ENCODE data around the gene THBD. TPM values are rescaled to one million over a fixed set of nuclear protein-coding genes. Genes with fewer than 3 reads are reported as not detected.

Gene THBD
- total and polyA plus RNA-seq, 2 experiments from 2014 or later = 50.1 to 79.6 TPM

DNA sequence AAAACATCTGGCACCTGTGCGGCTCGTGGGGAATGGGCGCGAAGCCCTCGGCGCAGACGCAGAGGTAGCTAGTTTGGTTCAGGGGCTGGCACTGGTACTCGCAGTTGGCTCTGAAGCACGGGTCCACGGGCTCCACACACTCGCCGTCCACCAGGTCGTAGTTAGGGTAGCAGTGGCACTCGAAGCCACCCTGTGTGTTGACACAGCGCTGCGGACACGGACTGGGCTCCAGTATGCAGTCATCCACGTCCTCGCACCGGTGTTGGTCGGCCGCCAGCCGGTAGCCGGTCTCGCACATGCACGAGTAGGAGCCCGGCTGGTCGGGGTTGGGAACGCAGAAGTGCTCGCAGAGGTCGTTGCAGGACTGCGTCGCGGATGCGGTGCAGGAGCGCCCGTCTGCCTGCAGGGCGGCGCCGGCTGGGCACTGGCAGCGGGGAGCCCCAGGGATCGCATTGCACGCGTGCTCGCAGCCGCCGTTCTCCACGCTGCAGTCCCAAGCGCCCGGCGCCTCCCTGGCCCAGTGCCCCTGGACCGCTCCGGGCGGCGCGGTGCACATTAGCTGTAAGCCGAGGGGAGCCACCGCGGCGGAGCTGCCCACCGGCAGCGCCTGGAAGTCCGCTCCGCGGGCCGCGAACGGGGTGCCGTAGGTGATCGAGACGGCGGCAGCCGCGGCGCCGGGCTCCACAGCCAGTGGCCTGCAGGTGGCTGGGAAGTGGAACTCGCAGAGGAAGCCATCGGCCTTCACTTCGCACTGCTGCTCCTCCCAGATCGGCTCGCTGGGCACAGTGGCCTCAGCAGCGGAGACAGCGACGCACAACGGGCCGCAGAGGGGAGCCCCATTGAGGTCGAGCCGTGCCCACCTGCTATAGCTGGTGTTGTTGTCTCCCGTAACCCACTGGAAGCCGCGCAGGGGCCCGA lies 930 bp downstream of the THBD start:
- TF ChIP-seq EZH2 (IDR thresholded peaks at IDR 0.05; ENCODE audit: borderline replicate concordance) = no peak
- TF ChIP-seq, protein P1, sequence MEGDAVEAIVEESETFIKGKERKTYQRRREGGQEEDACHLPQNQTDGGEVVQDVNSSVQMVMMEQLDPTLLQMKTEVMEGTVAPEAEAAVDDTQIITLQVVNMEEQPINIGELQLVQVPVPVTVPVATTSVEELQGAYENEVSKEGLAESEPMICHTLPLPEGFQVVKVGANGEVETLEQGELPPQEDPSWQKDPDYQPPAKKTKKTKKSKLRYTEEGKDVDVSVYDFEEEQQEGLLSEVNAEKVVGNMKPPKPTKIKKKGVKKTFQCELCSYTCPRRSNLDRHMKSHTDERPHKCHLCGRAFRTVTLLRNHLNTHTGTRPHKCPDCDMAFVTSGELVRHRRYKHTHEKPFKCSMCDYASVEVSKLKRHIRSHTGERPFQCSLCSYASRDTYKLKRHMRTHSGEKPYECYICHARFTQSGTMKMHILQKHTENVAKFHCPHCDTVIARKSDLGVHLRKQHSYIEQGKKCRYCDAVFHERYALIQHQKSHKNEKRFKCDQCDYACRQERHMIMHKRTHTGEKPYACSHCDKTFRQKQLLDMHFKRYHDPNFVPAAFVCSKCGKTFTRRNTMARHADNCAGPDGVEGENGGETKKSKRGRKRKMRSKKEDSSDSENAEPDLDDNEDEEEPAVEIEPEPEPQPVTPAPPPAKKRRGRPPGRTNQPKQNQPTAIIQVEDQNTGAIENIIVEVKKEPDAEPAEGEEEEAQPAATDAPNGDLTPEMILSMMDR (IDR thresholded peaks at IDR 0.05; ENCODE audit: poor library complexity) = peak; percentile 49
- H3K36me3 ChIP-seq (replicated peaks; ENCODE audit: insufficient read depth, low read depth) = no peaks in the 10 kb centered on the region
- no peaks in the 10 kb centered on the region for H4K20me1 ChIP-seq (ENCODE audit: insufficient read depth, poor library complexity, severe bottlenecking)
- H3K4me2 ChIP-seq = peak overlapping the region; percentile 97
- H3K27ac ChIP-seq = peak overlapping the region; percentile 79
- H3K4me1 ChIP-seq (ENCODE audit: insufficient read depth) = peaks cover 30% of the 10 kb centered on the region
- peak; percentile 76 for DNase-seq (ENCODE audit: low spot score)
- peaks cover 7% of the 10 kb centered on the region for H3K79me2 ChIP-seq
- H3K9me3 ChIP-seq (ENCODE audit: low read depth) = no peaks in the 10 kb centered on the region
- peak overlapping the region; percentile 33 for H3K4me3 ChIP-seq
- peak overlapping the region; percentile 5 for H2AFZ ChIP-seq
- peaks cover 14% of the 10 kb centered on the region for H3K27me3 ChIP-seq
- 8% methylated on average over 89 of the region's 92 CpGs for WGBS (ENCODE audit: low lambda C conversion rate, missing lambda C conversion rate)
- H3K9me2 ChIP-seq (replicated peaks; ENCODE audit: insufficient read depth) = no peaks in the 10 kb centered on the region

DNA sequence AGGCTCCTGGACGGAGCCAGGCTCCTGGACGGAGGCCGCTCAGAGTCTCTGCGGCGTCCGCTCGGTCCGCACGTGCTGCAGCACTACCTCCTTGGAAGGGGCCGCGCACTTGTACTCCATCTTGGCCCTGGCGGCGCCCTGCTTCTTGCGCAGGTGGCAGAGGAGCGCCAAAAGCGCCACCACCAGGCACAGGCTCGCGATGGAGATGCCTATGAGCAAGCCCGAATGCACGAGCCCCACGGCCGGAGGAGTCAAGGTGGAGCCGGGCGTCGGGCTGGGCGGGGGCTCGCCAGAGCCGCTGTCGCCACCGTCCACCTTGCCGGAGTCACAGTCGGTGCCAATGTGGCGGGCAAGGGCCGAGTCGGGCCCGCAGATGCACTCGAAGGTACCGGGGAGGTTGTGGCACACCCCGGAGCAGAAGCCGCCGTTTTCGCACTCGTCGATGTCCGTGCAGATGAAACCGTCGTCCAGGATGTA lies 1.7 kb downstream of the THBD start:
- H2AFZ ChIP-seq = no peak overlapping the region

DNA sequence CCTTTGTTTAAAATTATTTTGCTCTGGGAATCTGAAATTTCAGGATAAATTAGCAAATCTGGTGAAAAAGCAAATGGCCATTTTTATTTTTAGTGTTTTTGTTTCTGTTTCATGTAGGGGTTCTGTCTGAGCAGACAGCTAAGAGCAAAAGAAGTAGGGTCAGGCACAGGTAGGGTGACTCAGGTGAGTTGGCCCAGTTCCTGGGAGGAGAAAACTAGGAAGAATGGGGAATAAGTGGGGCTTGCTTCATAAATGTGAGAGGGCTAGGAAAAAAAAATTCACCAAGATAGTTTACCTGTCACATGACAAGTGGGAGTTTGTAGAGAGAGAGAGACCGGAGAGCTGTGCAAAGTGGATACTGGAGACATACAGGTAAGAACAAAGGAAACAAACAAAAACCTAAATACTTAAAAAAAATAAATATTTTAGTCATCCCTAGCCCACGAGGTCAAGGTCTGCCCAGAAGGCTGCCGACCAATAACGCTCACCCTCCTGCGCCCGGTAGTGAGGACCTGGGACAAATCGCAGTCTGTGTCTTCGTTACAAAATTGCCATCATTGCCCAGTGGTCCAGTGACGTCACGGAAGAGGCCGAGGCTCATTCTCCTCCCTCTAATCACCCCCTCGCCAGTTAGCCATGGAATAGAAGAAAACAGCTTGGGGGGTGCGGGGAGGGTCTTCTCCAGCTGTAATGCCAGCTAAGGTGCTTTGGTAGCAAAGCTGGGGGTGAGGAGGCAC lies 2.3 kb downstream of the THBD start:
- peaks cover 14% of the 10 kb centered on the region for H3K27me3 ChIP-seq
- peak overlapping the region; percentile 97 for H3K4me2 ChIP-seq
- no peaks in the 10 kb centered on the region for H3K9me3 ChIP-seq (ENCODE audit: low read depth)
- no peaks in the 10 kb centered on the region for H3K9me2 ChIP-seq (replicated peaks; ENCODE audit: insufficient read depth)
- no peak for DNase-seq (ENCODE audit: low spot score)
- peaks cover 7% of the 10 kb centered on the region for H3K79me2 ChIP-seq
- no peaks in the 10 kb centered on the region for H3K36me3 ChIP-seq (replicated peaks; ENCODE audit: insufficient read depth, low read depth)
- TF ChIP-seq EZH2 (IDR thresholded peaks at IDR 0.05; ENCODE audit: borderline replicate concordance) (no peak), EZH2phosphoT487 (IDR thresholded peaks at IDR 0.05; ENCODE audit: low read depth, severe bottlenecking, unreplicated experiment) (no peak)
- TF ChIP-seq, protein P1 (IDR thresholded peaks at IDR 0.05; ENCODE audit: poor library complexity) = no peak
- no peak overlapping the region for H2AFZ ChIP-seq
- H3K4me3 ChIP-seq = peak overlapping the region; percentile 0
- no peaks in the 10 kb centered on the region for H4K20me1 ChIP-seq (ENCODE audit: insufficient read depth, poor library complexity, severe bottlenecking)
- H3K4me1 ChIP-seq (ENCODE audit: insufficient read depth) = peaks cover 30% of the 10 kb centered on the region
- WGBS (ENCODE audit: low lambda C conversion rate, missing lambda C conversion rate) = 65% methylated on average over 13 of the region's 13 CpGs
- no peak overlapping the region for H3K27ac ChIP-seq

More for the DNA sequence above, 1.7 kb downstream of the THBD start:
- no peak overlapping the region for H3K4me3 ChIP-seq
- H3K79me2 ChIP-seq = peaks cover 7% of the 10 kb centered on the region
- WGBS (ENCODE audit: low lambda C conversion rate, missing lambda C conversion rate) = 26% methylated on average over 43 of the region's 47 CpGs
- H3K9me3 ChIP-seq (ENCODE audit: low read depth) = no peaks in the 10 kb centered on the region
- peaks cover 14% of the 10 kb centered on the region for H3K27me3 ChIP-seq
- no peaks in the 10 kb centered on the region for H3K36me3 ChIP-seq (replicated peaks; ENCODE audit: insufficient read depth, low read depth)
- H3K9me2 ChIP-seq (replicated peaks; ENCODE audit: insufficient read depth) = no peaks in the 10 kb centered on the region
- H3K27ac ChIP-seq = no peak overlapping the region
- H4K20me1 ChIP-seq (ENCODE audit: insufficient read depth, poor library complexity, severe bottlenecking) = no peaks in the 10 kb centered on the region
- peak overlapping the region; percentile 97 for H3K4me2 ChIP-seq
- peaks cover 30% of the 10 kb centered on the region for H3K4me1 ChIP-seq (ENCODE audit: insufficient read depth)
- no peak for TF ChIP-seq EZH2 (IDR thresholded peaks at IDR 0.05; ENCODE audit: borderline replicate concordance)
- no peak for DNase-seq (ENCODE audit: low spot score)

DNA sequence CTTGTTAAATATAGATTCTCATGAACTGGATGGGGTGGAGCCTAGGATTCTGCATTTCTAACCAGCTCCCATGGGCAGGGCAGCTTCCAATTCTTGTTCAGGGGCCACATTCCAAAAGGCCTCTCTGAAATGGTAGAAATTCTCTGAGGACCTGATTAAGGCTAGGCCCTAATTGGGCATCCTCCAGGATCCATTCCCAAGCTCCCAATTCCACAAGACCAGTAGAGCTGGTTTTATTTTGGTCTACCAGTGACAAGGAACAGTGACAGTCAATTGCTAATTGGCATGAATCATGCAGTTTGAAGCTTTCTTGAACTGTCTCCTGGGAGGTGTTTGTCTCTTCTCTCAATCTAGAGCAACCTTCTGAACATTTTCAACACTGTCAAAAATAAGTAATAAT lies 3.0 kb downstream of the THBD start:
- H3K27ac ChIP-seq = no peak overlapping the region

More for the DNA sequence above, 3.0 kb downstream of the THBD start:
- peaks cover 14% of the 10 kb centered on the region for H3K27me3 ChIP-seq
- peaks cover 7% of the 10 kb centered on the region for H3K79me2 ChIP-seq
- no peak overlapping the region for H2AFZ ChIP-seq
- H3K9me2 ChIP-seq (replicated peaks; ENCODE audit: insufficient read depth) = no peaks in the 10 kb centered on the region
- H3K36me3 ChIP-seq (replicated peaks; ENCODE audit: insufficient read depth, low read depth) = no peaks in the 10 kb centered on the region
- no peak for DNase-seq (ENCODE audit: low spot score)
- no peaks in the 10 kb centered on the region for H4K20me1 ChIP-seq (ENCODE audit: insufficient read depth, poor library complexity, severe bottlenecking)
- H3K4me2 ChIP-seq = peak overlapping the region; percentile 97
- H3K4me1 ChIP-seq (ENCODE audit: insufficient read depth) = peaks cover 25% of the 10 kb centered on the region
- H3K9me3 ChIP-seq (ENCODE audit: low read depth) = no peaks in the 10 kb centered on the region
- no peak for TF ChIP-seq EZH2phosphoT487 (IDR thresholded peaks at IDR 0.05; ENCODE audit: low read depth, severe bottlenecking, unreplicated experiment)
- no peak for TF ChIP-seq EZH2 (IDR thresholded peaks at IDR 0.05; ENCODE audit: borderline replicate concordance)
- TF ChIP-seq, protein P1 (IDR thresholded peaks at IDR 0.05; ENCODE audit: poor library complexity) = no peak
- peak overlapping the region; percentile 0 for H3K4me3 ChIP-seq
